ENCODE data around the gene PTX3. TPM values are rescaled to one million over a fixed set of nuclear protein-coding genes. Genes with fewer than 3 reads are reported as not detected.

PTX3 gene
- total RNA-seq, 1 donor from 2014 or later: 0.52 TPM

DNA sequence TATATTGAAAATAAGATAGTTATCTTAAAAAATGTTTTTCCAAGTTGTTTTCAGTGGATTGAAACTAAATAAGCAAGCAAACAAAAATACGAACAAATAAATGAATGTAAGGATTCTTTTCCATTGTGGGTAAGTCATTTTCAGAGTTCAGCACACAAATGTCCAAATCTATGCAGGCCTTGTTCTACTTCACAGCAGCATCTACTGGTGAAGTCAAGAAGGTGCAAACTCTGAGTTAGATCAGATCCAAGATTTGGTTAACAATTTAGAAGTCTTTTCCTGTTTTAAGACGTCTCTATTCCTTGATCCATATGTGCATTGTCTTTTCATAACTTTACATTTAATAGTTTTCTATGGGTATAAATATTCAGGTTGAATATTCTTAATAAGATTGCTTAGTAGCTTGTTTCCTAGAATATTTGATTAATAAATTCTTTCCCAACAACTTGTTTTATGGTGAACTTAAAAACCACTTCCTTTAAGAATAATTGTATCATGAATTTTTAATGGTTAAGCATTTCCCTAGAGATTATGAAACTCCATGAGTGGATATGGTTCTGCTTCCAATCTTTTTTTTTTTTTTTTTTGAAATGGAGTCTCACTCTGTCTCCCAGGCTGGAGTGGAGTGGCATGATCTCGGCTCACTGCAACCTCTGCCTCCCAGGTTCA, 10.5 kb downstream of the PTX3 start:
- Histone ChIP-seq H3K4me3 (no peak overlapping the region), H3K27ac (replicated peaks) (no peak overlapping the region), H3K4me1 (no peaks in the 10 kb centered on the region), H3K36me3 (no peaks in the 10 kb centered on the region), H3K27me3 (ENCODE audit: low read depth) (no peaks in the 10 kb centered on the region), H3K9me3 (replicated peaks) (no peaks in the 10 kb centered on the region)
- DNase-seq: no peak
- TF ChIP-seq CTCF (IDR thresholded peaks at IDR 0.05; ENCODE audit: borderline replicate concordance): peak; percentile 48
- intact Hi-C loops (cut with micrococcal nuclease): no loop called here

DNA sequence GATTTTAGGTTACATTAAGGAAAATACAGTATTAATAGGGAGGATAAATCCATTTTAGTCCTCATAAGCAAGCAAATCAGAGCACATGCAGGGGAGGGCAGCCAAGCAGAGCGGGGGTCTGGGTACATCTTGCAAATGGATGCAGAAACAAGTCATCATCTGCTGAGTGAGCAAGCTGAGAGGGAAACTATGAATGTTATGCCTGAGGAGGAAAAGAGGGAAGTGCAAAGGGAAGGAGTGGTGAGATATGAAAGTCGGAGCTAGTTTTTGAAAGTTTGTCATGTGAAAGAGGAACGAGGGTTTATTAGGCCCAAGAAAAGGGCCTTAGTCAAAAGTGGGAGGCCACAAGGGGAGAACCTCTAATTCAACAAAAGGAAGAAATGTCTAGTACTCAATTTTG, 15.4 kb downstream of the PTX3 start:
- H3K9me3 ChIP-seq (replicated peaks): no peaks in the 10 kb centered on the region
- no peaks in the 10 kb centered on the region for H3K27me3 ChIP-seq (ENCODE audit: low read depth)
- no peaks in the 10 kb centered on the region for H3K4me1 ChIP-seq
- TF ChIP-seq CTCF (IDR thresholded peaks at IDR 0.05; ENCODE audit: borderline replicate concordance): no peak
- no peak for DNase-seq
- no peak overlapping the region for H3K4me3 ChIP-seq
- intact Hi-C loops (cut with micrococcal nuclease): no loop called here
- no peak overlapping the region for H3K27ac ChIP-seq (replicated peaks)
- no peaks in the 10 kb centered on the region for H3K36me3 ChIP-seq

DNA sequence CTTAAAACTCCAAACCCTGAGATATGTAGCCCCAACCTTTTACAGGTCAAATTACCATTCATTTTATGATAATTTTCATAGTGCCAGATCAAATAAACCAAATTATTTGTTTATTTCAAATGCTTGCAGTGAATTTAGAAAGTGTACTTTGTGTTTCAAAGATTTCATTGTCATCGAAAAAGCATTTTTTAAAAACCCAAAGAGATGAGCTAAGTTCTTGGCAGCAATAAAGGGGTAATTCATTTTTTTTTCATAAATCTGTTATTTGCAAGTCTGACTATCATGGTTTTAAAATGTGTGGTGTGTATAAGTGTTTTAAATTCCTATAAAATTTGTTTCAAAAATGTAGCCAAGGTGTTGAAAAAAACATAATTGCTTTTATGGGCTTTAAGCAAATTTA, 17.2 kb downstream of the PTX3 start:
- no peak overlapping the region for H3K27ac ChIP-seq (replicated peaks)
- intact Hi-C loops (cut with micrococcal nuclease): no loop called here
- H3K27me3 ChIP-seq (ENCODE audit: low read depth): peaks cover 2% of the 10 kb centered on the region
- no peak overlapping the region for H3K4me3 ChIP-seq
- no peaks in the 10 kb centered on the region for H3K9me3 ChIP-seq (replicated peaks)
- DNase-seq: no peak
- H3K36me3 ChIP-seq: no peaks in the 10 kb centered on the region
- TF ChIP-seq CTCF (IDR thresholded peaks at IDR 0.05; ENCODE audit: borderline replicate concordance): no peak
- H3K4me1 ChIP-seq: no peaks in the 10 kb centered on the region

GRCh38 chr3:157459706-157460105, 23.1 kb downstream of the PTX3 start:
- Histone ChIP-seq H3K27ac (replicated peaks) (no peak overlapping the region), H3K9me3 (replicated peaks) (no peaks in the 10 kb centered on the region), H3K36me3 (no peaks in the 10 kb centered on the region), H3K4me1 (no peaks in the 10 kb centered on the region), H3K4me3 (no peak overlapping the region), H3K27me3 (ENCODE audit: low read depth) (peaks cover 18% of the 10 kb centered on the region)
- TF ChIP-seq CTCF (IDR thresholded peaks at IDR 0.05; ENCODE audit: borderline replicate concordance): no peak
- intact Hi-C loops (cut with micrococcal nuclease): no loop called here
- no peak for DNase-seq

- DNase-seq: no peak
- intact Hi-C loops (cut with micrococcal nuclease): no loop called here
- Histone ChIP-seq H3K4me3 (no peak overlapping the region), H3K27me3 (ENCODE audit: low read depth) (peaks cover 18% of the 10 kb centered on the region), H3K9me3 (replicated peaks) (no peaks in the 10 kb centered on the region), H3K36me3 (no peaks in the 10 kb centered on the region), H3K4me1 (no peaks in the 10 kb centered on the region), H3K27ac (replicated peaks) (no peak overlapping the region)
- TF ChIP-seq CTCF (IDR thresholded peaks at IDR 0.05; ENCODE audit: borderline replicate concordance): no peak
These were observed 23.6 kb downstream of the PTX3 start for GRCh38 chr3:157460253-157460652.
